NCI-H510A treated with DMSO at 0.1 percent for 48 hours (cell line): ENCODE measurements around the gene MYZAP.
A peak's percentile ranks its signal among the peaks of the same experiment; 100 is the strongest.

ENCODE experiments used
- DNase-seq: peaks from one replicate; lab custom pipeline; 2025; lab: John Stamatoyannopoulos, UW

MYZAP gene

GRCh38 chr15:57563416-57563815, 28.3 kb upstream of the MYZAP start:
- no peak for DNase-seq

- DNase-seq: peak; percentile 28
Observed at GRCh38 chr15:57565311-57565710, 26.4 kb upstream of the MYZAP start.

GRCh38 chr15:57566834-57567233, 24.9 kb upstream of the MYZAP start:
- DNase-seq: no peak

GRCh38 chr15:57567891-57568290, 23.8 kb upstream of the MYZAP start:
- no peak for DNase-seq

GRCh38 chr15:57568299-57568698, 23.4 kb upstream of the MYZAP start:
- no peak for DNase-seq

- DNase-seq: no peak
Observed at GRCh38 chr15:57570340-57570739, 21.4 kb upstream of the MYZAP start.

GRCh38 chr15:57570994-57571393, 20.7 kb upstream of the MYZAP start:
- DNase-seq: no peak

GRCh38 chr15:57571725-57572124, 20.0 kb upstream of the MYZAP start:
- DNase-seq: no peak

GRCh38 chr15:57572468-57572867, 19.2 kb upstream of the MYZAP start:
- no peak for DNase-seq

- DNase-seq: no peak
Observed at GRCh38 chr15:57573151-57573550, 18.6 kb upstream of the MYZAP start.

- DNase-seq: no peak
Observed at GRCh38 chr15:57575363-57575762, 16.3 kb upstream of the MYZAP start.

- DNase-seq: no peak
Observed at GRCh38 chr15:57578288-57578900, 13.3 kb upstream of the MYZAP start.

- no peak for DNase-seq
Observed at GRCh38 chr15:57580428-57580827, 11.3 kb upstream of the MYZAP start.

- DNase-seq: no peak
Observed at GRCh38 chr15:57580866-57581265, 10.8 kb upstream of the MYZAP start.

GRCh38 chr15:57582090-57582489, 9.6 kb upstream of the MYZAP start:
- DNase-seq: no peak

GRCh38 chr15:57583282-57583681, 8.4 kb upstream of the MYZAP start:
- DNase-seq: no peak

- no peak for DNase-seq
Observed at GRCh38 chr15:57583720-57584119, 8.0 kb upstream of the MYZAP start.

GRCh38 chr15:57586661-57587424, 4.9 kb upstream of the MYZAP start:
- DNase-seq: no peak

- DNase-seq: no peak
Observed at GRCh38 chr15:57589281-57589680, 2.4 kb upstream of the MYZAP start.

GRCh38 chr15:57589754-57590153, 1.9 kb upstream of the MYZAP start:
- DNase-seq: no peak

GRCh38 chr15:57591237-57591821, 375 bp upstream of the MYZAP start:
- DNase-seq: peak; percentile 5

GRCh38 chr15:57592426-57592825, 722 bp downstream of the MYZAP start:
- no peak for DNase-seq

- DNase-seq: no peak
Observed at GRCh38 chr15:57592836-57593420, 1.2 kb downstream of the MYZAP start.
